T-cell (primary cell): Measurements from ENCODE around the gene CCDC9B. TPM values are rescaled to one million over a fixed set of nuclear protein-coding genes. Genes with fewer than 3 reads are reported as not detected.
A peak's percentile ranks its signal among the peaks of the same experiment; 100 is the strongest.

ENCODE experiments used
- ATAC-seq, 4 experiments: fragments of 200-7000 bp in 3 of 4; fragments of 150-1000 bp in 1 of 4; cut with Tn5 transposase; replicated peaks in 1 of 4; 1 replicate in 3 of 4; 2 replicates in 1 of 4; pipeline ENCODE4 v1.10.0; 2021; ENCODE audit warnings: moderate library complexity in 3 of 4, mild to moderate bottlenecking in 2 of 4, moderate number of reproducible peaks in 1 of 4
- CTCF ChIA-PET, 2 donors: fragments of 300-600 bp; sonication (Branson Sonifier 250); formaldehyde crosslinking; loops; one replicate each; lab custom pipeline; 2022; ENCODE audit warnings: antibody characterized with exemption in 2 of 2; lab: Charles Lee
- POLR2A ChIA-PET, 2 donors: fragments of 300-600 bp; sonication (Branson Sonifier 250); formaldehyde crosslinking; loops; one replicate each; lab custom pipeline; 2022; ENCODE audit warnings: antibody characterized with exemption in 2 of 2; lab: Charles Lee
- DNase-seq, 35 experiments: peaks; one replicate each; pipeline versions ENCODE4 v3.0.0 to v3.0.0-alpha.2; 2013 to 2023
- H3K27ac ChIP-seq: one replicate; pipeline ENCODE4 v1.5.1; 2013; ENCODE audit warnings: low read length
- H3K27me3 ChIP-seq, 2 experiments: replicated peaks in 1 of 2; 1 replicate in 1 of 2; 2 replicates in 1 of 2; pipeline versions ENCODE4 v1.6.1 to v1.7.0; 2013; ENCODE audit warnings: low read length in 1 of 2, mixed read lengths in 1 of 2; ENCODE audit not compliant: control insufficient read depth in 2 of 2, insufficient read depth in 2 of 2; ENCODE audit errors: extremely low read depth in 1 of 2
- H3K36me3 ChIP-seq, 2 donors: 1 replicate in 1 of 2; 2 replicates in 1 of 2; pipeline versions ENCODE4 v1.6.1 to v1.7.0; 2013; ENCODE audit warnings: low read length in 1 of 2; ENCODE audit not compliant: control insufficient read depth in 2 of 2, insufficient read depth in 1 of 2; ENCODE audit errors: extremely low read depth in 1 of 2
- H3K4me1 ChIP-seq, 2 experiments: 1 replicate in 1 of 2; 2 replicates in 1 of 2; pipeline versions ENCODE4 v1.6.1 to v1.7.0; 2013; ENCODE audit warnings: low read length in 2 of 2, mixed read lengths in 1 of 2; ENCODE audit not compliant: insufficient read depth in 2 of 2, control insufficient read depth in 1 of 2; ENCODE audit errors: extremely low read depth in 1 of 2
- H3K4me3 ChIP-seq, 2 donors: 1 replicate in 1 of 2; 2 replicates in 1 of 2; pipeline versions ENCODE4 v1.5.1 to v1.7.0; 2013; ENCODE audit warnings: mild to moderate bottlenecking in 2 of 2, low read length in 1 of 2, moderate library complexity in 1 of 2; ENCODE audit not compliant: control insufficient read depth in 1 of 2; ENCODE audit errors: extremely low read depth in 1 of 2
- H3K9me3 ChIP-seq: 2 replicates; pipeline ENCODE4 v1.7.0; 2013
- H3K27ac Mint-ChIP-seq, 2 donors: one replicate each; pipeline ENCODE4 v1.8.0; 2020 to 2021; ENCODE audit warnings: mild to moderate bottlenecking in 2 of 2, mixed read lengths in 2 of 2
- H3K27me3 Mint-ChIP-seq, 2 donors: one replicate each; pipeline ENCODE4 v1.8.0; 2021 to 2022; ENCODE audit warnings: mixed read lengths in 2 of 2
- H3K36me3 Mint-ChIP-seq: one replicate; pipeline ENCODE4 v1.8.0; 2021; ENCODE audit warnings: mixed read lengths
- H3K4me1 Mint-ChIP-seq, 3 donors: one replicate each; pipeline ENCODE4 v1.8.0; 2020 to 2022; ENCODE audit warnings: mixed read lengths in 3 of 3, mild to moderate bottlenecking in 1 of 3
- H3K4me3 Mint-ChIP-seq, 3 donors: one replicate each; pipeline ENCODE4 v1.8.0; 2020 to 2022; ENCODE audit warnings: mild to moderate bottlenecking in 3 of 3, mixed read lengths in 3 of 3, moderate library complexity in 3 of 3
- H3K9me3 Mint-ChIP-seq, 3 donors: one replicate each; pipeline ENCODE4 v1.8.0; 2020 to 2022; ENCODE audit warnings: mixed read lengths in 3 of 3
- WGBS: methylation state at CpG from one replicate; pipeline ENCODE4 v1.1.5; 2013; ENCODE audit warnings: missing lambda C conversion rate; ENCODE audit not compliant: insufficient coverage; 5-methylcytosine and 5-hydroxymethylcytosine counted together
- total RNA-seq, 35 experiments: library from RNA in 6 of 35; stranded (reverse) in 6 of 35; fragments of 120-200 nt in 1 of 35; gene quantifications; one replicate each; pipeline versions ENCODE4 v1.2.1 to v1.2.4 and lab custom pipeline; 2013 to 2026

CCDC9B gene
- total RNA-seq, 5 donors from 2014 or later (not counting 1 experiment from before 2014, with no cell fraction given) = 0.80 to 2.2 (median 1.7) TPM

GRCh38 chr15:40313531-40314398, 27.0 kb downstream of the CCDC9B start:
- Mint-ChIP-seq H3K27ac (peak overlapping the region; percentile 73 to 74), H3K36me3 (no peaks in the 10 kb centered on the region), H3K27me3 (peaks cover 0 to 5% of the 10 kb centered on the region in 2 donors), H3K4me1 (peaks cover 20 to 35% (median 30%) of the 10 kb centered on the region in 3 donors), H3K4me3 (peak overlapping the region in 1 of 3 donors; percentile 42), H3K9me3 (no peaks in the 10 kb centered on the region)
- ChIA-PET POLR2A (no interaction called here), CTCF (interaction anchor here (0.5 to 1.9 kb wide), 6 partner anchors 9 to 1677 kb away, joined by 3 to 16 read pairs (median 4); partner anchors contain the start of gene INAFM2 (in 1 of the 2))
- Histone ChIP-seq H3K36me3 (no peaks in the 10 kb centered on the region), H3K4me3 (no peak overlapping the region), H3K27ac (peak overlapping the region; percentile 53), H3K4me1 (peaks cover 4 to 46% of the 10 kb centered on the region in 2 experiments), H3K27me3 (no peaks in the 10 kb centered on the region), H3K9me3 (no peaks in the 10 kb centered on the region)
- peak in 33 of 35 experiments; percentile 32 to 82 (median 61) for DNase-seq
- WGBS = 8% methylated on average over 2 of the region's 10 CpGs
- ATAC-seq = peak in 3 of 4 experiments; percentile 55 to 75 (median 65)

DNA sequence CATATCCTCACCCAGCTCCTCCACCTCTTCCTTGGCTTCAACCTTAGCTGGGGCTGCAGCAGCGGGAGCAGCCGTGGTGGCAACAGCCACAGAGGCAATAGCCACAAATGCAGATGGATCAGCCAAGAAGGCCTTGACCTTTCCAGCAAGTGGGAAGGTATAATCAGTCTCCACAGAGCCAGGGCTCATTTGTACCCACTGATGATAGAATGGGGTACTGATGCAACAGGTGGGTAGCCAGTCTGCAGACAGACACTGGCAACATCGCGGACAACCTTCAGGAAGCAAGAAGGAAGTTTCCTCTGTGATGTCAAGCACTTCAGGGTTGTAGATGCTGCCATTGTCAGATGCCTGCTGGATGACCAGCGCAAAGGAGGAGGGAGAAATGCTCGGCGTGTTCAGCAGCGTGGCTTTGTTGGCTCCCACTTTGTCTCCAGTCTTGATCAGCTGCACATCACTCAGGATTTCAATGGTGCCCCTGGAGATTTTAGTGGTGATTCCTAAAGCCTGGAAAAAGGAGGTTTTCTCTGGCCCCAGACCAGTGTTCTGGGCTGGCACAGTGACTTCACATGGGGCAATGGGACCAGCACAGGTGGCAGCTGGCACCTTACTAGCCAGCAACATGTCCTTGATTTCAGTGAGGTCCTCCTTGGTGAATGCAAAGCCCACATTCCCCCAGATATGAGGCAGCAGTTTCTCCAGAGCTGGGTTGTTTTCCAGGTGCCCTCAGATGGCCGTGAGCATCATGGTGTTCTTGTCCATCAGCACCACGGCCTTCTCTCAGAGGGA, 28.2 kb downstream of the CCDC9B start:
- Mint-ChIP-seq H3K4me3 (no peak overlapping the region), H3K4me1 (peaks cover 22 to 39% (median 33%) of the 10 kb centered on the region in 3 donors), H3K27ac (peak overlapping the region in 1 of 2 donors; percentile 79), H3K36me3 (no peaks in the 10 kb centered on the region), H3K9me3 (no peaks in the 10 kb centered on the region), H3K27me3 (peaks cover 0 to 2% of the 10 kb centered on the region in 2 donors)
- H3K27me3 ChIP-seq = no peaks in the 10 kb centered on the region
- POLR2A ChIA-PET = no interaction called here
- peaks cover 4 to 48% of the 10 kb centered on the region in 2 experiments for H3K4me1 ChIP-seq
- DNase-seq = no peak
- H3K36me3 ChIP-seq = no peaks in the 10 kb centered on the region
- H3K4me3 ChIP-seq = no peak overlapping the region
- H3K9me3 ChIP-seq = no peaks in the 10 kb centered on the region
- ATAC-seq = no peak
- WGBS = 90% methylated on average over 7 of the region's 10 CpGs
- CTCF ChIA-PET = interaction anchor here (1.4 to 6.1 kb wide), 4 partner anchors 10 to 29 kb away, joined by 4 to 35 read pairs (median 12); partner anchors contain the start of gene INAFM2 (in 1 of the 2)
- no peak overlapping the region for H3K27ac ChIP-seq

- Histone ChIP-seq H3K27ac (no peak overlapping the region), H3K36me3 (no peaks in the 10 kb centered on the region), H3K9me3 (no peaks in the 10 kb centered on the region), H3K4me3 (no peak overlapping the region), H3K4me1 (peaks cover 6 to 63% of the 10 kb centered on the region in 2 experiments), H3K27me3 (no peaks in the 10 kb centered on the region)
- H3K27ac Mint-ChIP-seq = no peak overlapping the region
- ChIA-PET POLR2A (interaction anchor here in 1 of 2 donors (0.7 kb wide), 1 partner anchor 1619 kb away, joined by 4 read pairs; no protein-coding TSS in a partner anchor), CTCF (interaction anchor here (0.7 to 6.1 kb wide), 5 partner anchors 9 to 31 kb away, joined by 4 to 37 read pairs (median 4); partner anchors contain the start of gene INAFM2 (in 1 of the 2))
- no peaks in the 10 kb centered on the region for H3K9me3 Mint-ChIP-seq
- no peak overlapping the region for H3K4me3 Mint-ChIP-seq
- DNase-seq = no peak
- no CpG with 5 or more reads among the region's 3 CpGs for WGBS
- no peaks in the 10 kb centered on the region for H3K36me3 Mint-ChIP-seq
- no peaks in the 10 kb centered on the region for H3K27me3 Mint-ChIP-seq
- H3K4me1 Mint-ChIP-seq = peaks cover 33 to 48% (median 43%) of the 10 kb centered on the region in 3 donors
- ATAC-seq = no peak
These were observed 29.7 kb downstream of the CCDC9B start for GRCh38 chr15:40310993-40311392.

GRCh38 chr15:40310001-40310959, 30.5 kb downstream of the CCDC9B start:
- Histone ChIP-seq H3K27ac (no peak overlapping the region), H3K4me1 (peaks cover 7 to 71% of the 10 kb centered on the region in 2 experiments), H3K36me3 (peaks cover 0 to 3% of the 10 kb centered on the region in 2 donors), H3K4me3 (no peak overlapping the region), H3K9me3 (no peaks in the 10 kb centered on the region), H3K27me3 (no peaks in the 10 kb centered on the region)
- Mint-ChIP-seq H3K27me3 (no peaks in the 10 kb centered on the region), H3K4me3 (peak overlapping the region; percentile 84 to 97 (median 92)), H3K4me1 (peaks cover 35 to 55% (median 49%) of the 10 kb centered on the region in 3 donors), H3K36me3 (no peaks in the 10 kb centered on the region), H3K9me3 (no peaks in the 10 kb centered on the region), H3K27ac (peak overlapping the region; percentile 98 to 99)
- POLR2A ChIA-PET = interaction anchor here in 1 of 2 donors (0.7 to 1.6 kb wide), 2 partner anchors 12 to 1618 kb away, joined by 4 to 5 read pairs; no protein-coding TSS in a partner anchor
- DNase-seq = peak in 27 of 35 experiments; percentile 21 to 72 (median 41)
- no peak for ATAC-seq
- CTCF ChIA-PET = interaction anchor here (0.7 to 6.1 kb wide), 11 partner anchors 10 to 669 kb away, joined by 3 to 37 read pairs (median 4); partner anchors contain the start of gene INAFM2 (in 1 of the 2)
- WGBS = 51% methylated on average over 2 of the region's 4 CpGs

GRCh38 chr15:40309344-40309862, 31.3 kb downstream of the CCDC9B start:
- Mint-ChIP-seq H3K36me3 (peaks cover under 1% of the 10 kb centered on the region), H3K4me3 (peak overlapping the region; percentile 84 to 97 (median 92)), H3K9me3 (no peaks in the 10 kb centered on the region), H3K27me3 (no peaks in the 10 kb centered on the region), H3K27ac (peak overlapping the region; percentile 98 to 99), H3K4me1 (peaks cover 40 to 58% (median 56%) of the 10 kb centered on the region in 3 donors)
- no peak overlapping the region for H3K4me3 ChIP-seq
- CTCF ChIA-PET = interaction anchor here (0.6 to 6.1 kb wide), 13 partner anchors 9 to 668 kb away, joined by 3 to 37 read pairs (median 4); partner anchors contain the start of gene INAFM2 (in 1 of the 2)
- H3K9me3 ChIP-seq = no peaks in the 10 kb centered on the region
- WGBS = 83% methylated on average over 6 of the region's 8 CpGs
- POLR2A ChIA-PET = interaction anchor here in 1 of 2 donors (1.6 kb wide), 1 partner anchor 13 kb away, joined by 5 read pairs; no protein-coding TSS in a partner anchor
- ATAC-seq (no peak), DNase-seq (no peak)
- peaks cover 7 to 68% of the 10 kb centered on the region in 2 experiments for H3K4me1 ChIP-seq
- H3K27me3 ChIP-seq = no peaks in the 10 kb centered on the region
- H3K36me3 ChIP-seq = peaks cover 0 to 4% of the 10 kb centered on the region in 2 donors
- peak overlapping the region; percentile 92 for H3K27ac ChIP-seq
